C4-2B (cell line): ENCODE measurements around the gene NAA16.

Experiments used
- ZFX ChIP-seq: fragments of 450-650 bp; IDR thresholded peaks from 2 replicates; pipeline ENCODE4 v1.6.1; 2017
- TF ChIP-seq, protein P1 (sequence below): fragments of 450-650 bp; conservative IDR thresholded peaks from 2 replicates; pipeline ENCODE4 v1.5.1; 2017; ENCODE audit warnings: mild to moderate bottlenecking

DNA sequence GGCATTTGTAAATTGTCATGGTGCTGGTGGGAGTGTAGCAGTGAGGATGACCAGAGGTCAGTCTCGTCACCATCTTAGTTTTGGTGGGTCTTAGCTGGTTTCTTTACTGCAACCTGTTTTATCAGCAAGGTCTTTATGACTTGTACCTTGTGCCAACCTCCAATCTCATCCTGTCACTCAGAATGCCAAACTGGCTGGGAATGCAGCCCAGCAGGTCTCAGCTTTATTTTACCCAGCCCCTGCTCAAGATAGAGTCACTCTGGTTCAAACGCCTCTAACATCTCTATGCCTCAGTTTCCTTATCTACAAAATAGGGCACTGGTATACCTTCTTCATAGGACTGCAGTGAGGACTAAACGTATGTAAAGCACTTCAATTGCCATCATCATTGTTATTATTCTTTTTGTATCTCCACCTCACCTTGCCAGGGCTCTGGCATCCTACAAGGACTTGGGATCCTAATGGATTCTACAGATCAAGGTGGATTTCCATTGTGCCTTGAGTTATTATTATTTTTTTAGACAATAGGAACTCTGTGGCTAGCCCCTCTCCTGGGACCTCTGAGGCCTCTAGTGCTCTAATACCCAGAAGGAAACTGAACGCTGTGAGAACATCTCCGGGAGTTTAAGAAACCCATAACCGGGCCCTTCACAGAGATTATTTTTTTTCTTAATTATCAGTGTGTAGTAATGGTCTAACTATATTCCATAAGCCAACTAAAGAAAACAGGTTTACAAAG lies 77.2 kb downstream of the NAA16 start:
- TF ChIP-seq, protein P1, sequence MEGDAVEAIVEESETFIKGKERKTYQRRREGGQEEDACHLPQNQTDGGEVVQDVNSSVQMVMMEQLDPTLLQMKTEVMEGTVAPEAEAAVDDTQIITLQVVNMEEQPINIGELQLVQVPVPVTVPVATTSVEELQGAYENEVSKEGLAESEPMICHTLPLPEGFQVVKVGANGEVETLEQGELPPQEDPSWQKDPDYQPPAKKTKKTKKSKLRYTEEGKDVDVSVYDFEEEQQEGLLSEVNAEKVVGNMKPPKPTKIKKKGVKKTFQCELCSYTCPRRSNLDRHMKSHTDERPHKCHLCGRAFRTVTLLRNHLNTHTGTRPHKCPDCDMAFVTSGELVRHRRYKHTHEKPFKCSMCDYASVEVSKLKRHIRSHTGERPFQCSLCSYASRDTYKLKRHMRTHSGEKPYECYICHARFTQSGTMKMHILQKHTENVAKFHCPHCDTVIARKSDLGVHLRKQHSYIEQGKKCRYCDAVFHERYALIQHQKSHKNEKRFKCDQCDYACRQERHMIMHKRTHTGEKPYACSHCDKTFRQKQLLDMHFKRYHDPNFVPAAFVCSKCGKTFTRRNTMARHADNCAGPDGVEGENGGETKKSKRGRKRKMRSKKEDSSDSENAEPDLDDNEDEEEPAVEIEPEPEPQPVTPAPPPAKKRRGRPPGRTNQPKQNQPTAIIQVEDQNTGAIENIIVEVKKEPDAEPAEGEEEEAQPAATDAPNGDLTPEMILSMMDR = no peak
- no peak for TF ChIP-seq ZFX
